Cardiac muscle cell (in vitro differentiated cells and primary cell): ENCODE measurements around the gene GPR151. TPM values are rescaled to one million over a fixed set of nuclear protein-coding genes. Genes with fewer than 3 reads are reported as not detected.

ENCODE experiments used
- DNase-seq, 2 donors: peaks; one replicate each; pipeline versions ENCODE4 v3.0.0 to v3.0.0-alpha.2; 2010 to 2017; ENCODE audit warnings: low read depth in 1 of 2, low spot score in 1 of 2
- H3K27ac ChIP-seq: fragments of 200-600 bp; sonication (generic); 2 replicates; pipeline ENCODE4 v1.5.1; 2016
- H3K27me3 ChIP-seq: fragments of 200-600 bp; sonication (generic); 2 replicates; pipeline ENCODE4 v1.6.0; 2016; ENCODE audit warnings: control low read depth
- H3K36me3 ChIP-seq: fragments of 200-600 bp; sonication (generic); 2 replicates; pipeline ENCODE4 v1.5.1; 2016; ENCODE audit warnings: control low read depth
- H3K4me1 ChIP-seq: fragments of 200-600 bp; sonication (generic); 2 replicates; pipeline ENCODE4 v1.8.1; 2017; ENCODE audit warnings: low read depth, mild to moderate bottlenecking, mixed run types
- H3K4me3 ChIP-seq: fragments of 200-600 bp; sonication (generic); 2 replicates; pipeline ENCODE4 v1.5.1; 2016; ENCODE audit warnings: mild to moderate bottlenecking
- H3K9me3 ChIP-seq: fragments of 200-600 bp; sonication (generic); 2 replicates; pipeline ENCODE4 v1.5.1; 2017; ENCODE audit warnings: low read depth, mild to moderate bottlenecking, control low read depth
- CTCF ChIP-seq: IDR thresholded peaks from 2 replicates; pipeline ENCODE4 v1.5.1; 2012; ENCODE audit warnings: low read depth, mild to moderate bottlenecking, low read length
- polyA plus RNA-seq: library from polyadenylated mRNA; unstranded; fragments of >200 nt; fragmentation: Nextera tagmentation; extraction: Ambion mirVana; gene quantifications from 2 replicates; pipeline ENCODE4 v1.2.1, GENCODE V29; 2016
- total RNA-seq: library from RNA; depleted of rRNA; stranded (reverse); fragments of >200 nt; gene quantifications from 2 replicates; pipeline ENCODE4 v1.2.3, GENCODE V29; 2016

Gene GPR151
- total and polyA plus RNA-seq, 2 experiments from 2014 or later, result not detected

GRCh38 chr5:146467760-146468159 lies 48.2 kb downstream of the GPR151 start:
- no peak overlapping the region for H3K4me3 ChIP-seq
- H3K27me3 ChIP-seq, result no peaks in the 10 kb centered on the region
- no peaks in the 10 kb centered on the region for H3K9me3 ChIP-seq
- no peak overlapping the region for H3K27ac ChIP-seq
- no peak for DNase-seq
- TF ChIP-seq CTCF, result no peak
- no peaks in the 10 kb centered on the region for H3K4me1 ChIP-seq
- H3K36me3 ChIP-seq, result peaks cover 66% of the 10 kb centered on the region

- no peaks in the 10 kb centered on the region for H3K27me3 ChIP-seq
- peaks cover 56% of the 10 kb centered on the region for H3K36me3 ChIP-seq
- no peaks in the 10 kb centered on the region for H3K4me1 ChIP-seq
- peak overlapping the region; percentile 6 for H3K27ac ChIP-seq
- no peak overlapping the region for H3K4me3 ChIP-seq
- DNase-seq, result peak; percentile 12 to 39
- peak; percentile 57 for TF ChIP-seq CTCF
- H3K9me3 ChIP-seq, result no peaks in the 10 kb centered on the region
These were observed 49.3 kb downstream of the GPR151 start for GRCh38 chr5:146466521-146467349.

DNA sequence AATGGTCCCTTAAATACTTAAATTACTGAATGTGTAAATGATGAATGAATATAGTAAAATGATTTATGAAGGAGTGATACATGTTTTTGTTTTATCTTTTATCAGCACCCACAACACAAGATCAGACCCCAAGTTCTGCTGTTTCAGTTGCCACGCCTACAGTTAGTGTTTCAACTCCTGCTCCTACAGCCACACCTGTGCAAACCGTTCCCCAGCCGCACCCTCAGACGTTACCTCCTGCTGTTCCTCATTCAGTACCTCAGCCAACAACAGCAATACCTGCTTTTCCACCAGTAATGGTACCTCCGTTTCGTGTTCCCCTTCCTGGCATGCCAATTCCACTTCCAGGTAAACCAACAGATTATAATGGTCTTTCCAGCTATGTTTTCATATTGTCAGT lies 52.5 kb downstream of the GPR151 start:
- Histone ChIP-seq H3K36me3 (peaks cover 53% of the 10 kb centered on the region), H3K27ac (no peak overlapping the region), H3K4me3 (no peak overlapping the region), H3K27me3 (no peaks in the 10 kb centered on the region), H3K9me3 (no peaks in the 10 kb centered on the region), H3K4me1 (peaks cover 11% of the 10 kb centered on the region)
- TF ChIP-seq CTCF, result no peak
- DNase-seq, result no peak

Other genes starting within 250 kb of the GPR151 start
- 0.15 and 0.32 TPM in 2 replicates for gene POU4F3, start 177.4 kb downstream of the GPR151 start, total RNA-seq
- gene POU4F3, start 177.4 kb downstream of the GPR151 start, polyA plus RNA-seq, result not detected in 2 replicates
- gene TCERG1, start 68.9 kb downstream of the GPR151 start, total RNA-seq, result 48.0 and 122 TPM in 2 replicates
- gene TCERG1, start 68.9 kb downstream of the GPR151 start, polyA plus RNA-seq, result 80.8 and 118 TPM in 2 replicates